Mucosa of rectum (tissue), 2 donors: ENCODE measurements around the gene STAG1.

Experiments
- H3K27ac ChIP-seq, 2 donors: one replicate each; pipeline ENCODE4 v1.7.0; 2013; ENCODE audit warnings: inconsistent platforms in 2 of 2, low read depth in 2 of 2, low read length in 2 of 2
- H3K27me3 ChIP-seq, 2 donors: one replicate each; pipeline ENCODE4 v1.7.0; 2013; ENCODE audit warnings: low read length in 2 of 2; ENCODE audit not compliant: control insufficient read depth in 2 of 2, insufficient read depth in 2 of 2
- H3K36me3 ChIP-seq, 2 donors: one replicate each; pipeline ENCODE4 v1.7.0; 2013; ENCODE audit warnings: low read length in 2 of 2; ENCODE audit not compliant: control insufficient read depth in 2 of 2, insufficient read depth in 2 of 2
- H3K4me1 ChIP-seq, 2 donors: one replicate each; pipeline ENCODE4 v1.7.0; 2013; ENCODE audit warnings: low read length in 2 of 2, mild to moderate bottlenecking in 1 of 2; ENCODE audit not compliant: control insufficient read depth in 2 of 2, insufficient read depth in 2 of 2
- H3K4me3 ChIP-seq, 2 donors: one replicate each; pipeline ENCODE4 v1.7.0; 2013; ENCODE audit warnings: low read length in 2 of 2
- H3K9ac ChIP-seq, 2 donors: one replicate each; pipeline ENCODE4 v1.7.0; 2013; ENCODE audit warnings: low read length in 2 of 2, low read depth in 1 of 2, mild to moderate bottlenecking in 1 of 2
- H3K9me3 ChIP-seq, 2 donors: one replicate each; pipeline ENCODE4 v1.7.0; 2013; ENCODE audit warnings: low read length in 2 of 2; ENCODE audit not compliant: control insufficient read depth in 2 of 2
- donor health status: healthy.
- donor health status: Normal muscosa, but diverticular disease.

The STAG1 gene

DNA sequence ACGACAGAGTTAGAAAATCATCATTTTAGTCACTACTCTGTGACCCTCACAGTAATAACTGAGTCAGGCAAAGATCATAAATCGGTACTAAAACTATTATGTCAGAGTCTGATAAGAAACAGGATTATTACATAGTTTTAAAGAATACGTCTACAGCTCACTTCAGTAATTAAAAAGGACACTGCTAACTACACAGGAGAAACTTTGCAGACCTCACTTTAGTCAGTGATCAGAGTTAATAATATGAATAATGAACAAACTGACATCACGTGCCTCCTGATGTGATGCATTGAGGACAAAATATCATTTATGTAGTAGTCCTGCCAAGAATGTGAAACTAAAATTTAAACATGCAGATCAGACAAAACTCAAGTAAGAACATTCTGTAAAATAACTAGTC is 339.9 kb downstream of the STAG1 start:
- Histone ChIP-seq H3K4me1 (no peaks in the 10 kb centered on the region), H3K27me3 (no peaks in the 10 kb centered on the region), H3K4me3 (no peak overlapping the region), H3K9ac (no peak overlapping the region), H3K9me3 (no peaks in the 10 kb centered on the region), H3K36me3 (peaks cover 0 to 2% of the 10 kb centered on the region in 2 donors), H3K27ac (no peak overlapping the region)

- Histone ChIP-seq H3K27ac (no peak overlapping the region), H3K9me3 (no peaks in the 10 kb centered on the region), H3K9ac (no peak overlapping the region), H3K4me1 (no peaks in the 10 kb centered on the region), H3K4me3 (no peak overlapping the region), H3K36me3 (no peaks in the 10 kb centered on the region), H3K27me3 (no peaks in the 10 kb centered on the region)
Measured at GRCh38 chr3:136409549-136409948, 342.6 kb downstream of the STAG1 start.

DNA sequence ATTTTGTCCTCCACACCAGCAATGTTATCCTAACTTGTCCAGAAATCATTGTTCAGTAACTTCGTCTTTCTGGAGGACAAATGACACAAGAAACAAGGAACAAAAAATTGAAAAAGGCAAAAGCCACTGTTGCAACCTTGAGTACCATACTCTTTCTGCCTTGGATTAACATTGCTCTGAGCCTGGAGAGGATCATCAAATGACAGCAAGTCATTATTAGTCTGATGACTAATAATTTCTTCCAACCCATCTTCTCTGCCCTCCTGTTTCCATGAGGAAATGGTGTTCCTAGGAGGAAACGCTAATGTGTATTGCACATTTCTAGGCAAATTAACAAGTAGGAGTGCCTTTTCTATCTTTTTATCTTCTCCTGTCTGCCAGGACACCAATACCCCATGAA is 348.1 kb downstream of the STAG1 start:
- Histone ChIP-seq H3K4me3 (no peak overlapping the region), H3K4me1 (no peaks in the 10 kb centered on the region), H3K27ac (no peak overlapping the region), H3K9me3 (no peaks in the 10 kb centered on the region), H3K36me3 (no peaks in the 10 kb centered on the region), H3K9ac (no peak overlapping the region), H3K27me3 (no peaks in the 10 kb centered on the region)

GRCh38 chr3:136396916-136397315 is 355.3 kb downstream of the STAG1 start:
- Histone ChIP-seq H3K27ac (no peak overlapping the region), H3K4me3 (no peak overlapping the region)

GRCh38 chr3:136390574-136390973 is 361.6 kb downstream of the STAG1 start:
- H3K4me1 ChIP-seq: no peaks in the 10 kb centered on the region
- H3K9me3 ChIP-seq: no peaks in the 10 kb centered on the region
- no peaks in the 10 kb centered on the region for H3K27me3 ChIP-seq
- H3K9ac ChIP-seq: no peak overlapping the region
- no peaks in the 10 kb centered on the region for H3K36me3 ChIP-seq
- no peak overlapping the region for H3K4me3 ChIP-seq
- no peak overlapping the region for H3K27ac ChIP-seq

More at GRCh38 chr3:136396916-136397315, 355.3 kb downstream of the STAG1 start:
- Histone ChIP-seq H3K36me3 (peaks cover 0 to 4% of the 10 kb centered on the region in 2 donors), H3K9me3 (no peaks in the 10 kb centered on the region), H3K9ac (no peak overlapping the region), H3K27me3 (no peaks in the 10 kb centered on the region), H3K4me1 (no peaks in the 10 kb centered on the region)

DNA sequence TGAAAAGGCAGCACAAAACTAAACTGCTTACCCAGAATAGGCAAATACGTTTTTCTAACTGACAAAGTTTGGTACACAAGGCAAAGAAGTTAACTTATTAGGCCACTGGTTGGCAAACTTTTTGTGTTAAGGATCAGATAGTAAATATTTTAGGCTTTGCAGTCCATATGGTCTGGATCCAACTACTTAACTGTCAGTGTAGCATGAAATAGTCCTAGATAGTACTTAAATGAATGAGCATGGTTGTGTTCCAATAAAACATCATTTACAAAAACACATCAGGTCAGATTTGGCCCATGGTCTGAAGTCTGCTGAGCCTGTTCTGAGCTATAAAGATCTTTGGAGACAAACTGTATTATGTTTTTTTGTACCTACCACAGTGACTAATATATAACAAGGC is 365.1 kb downstream of the STAG1 start:
- Histone ChIP-seq H3K4me3 (no peak overlapping the region), H3K4me1 (no peaks in the 10 kb centered on the region), H3K36me3 (no peaks in the 10 kb centered on the region), H3K9ac (no peak overlapping the region), H3K27ac (no peak overlapping the region), H3K27me3 (no peaks in the 10 kb centered on the region), H3K9me3 (no peaks in the 10 kb centered on the region)

DNA sequence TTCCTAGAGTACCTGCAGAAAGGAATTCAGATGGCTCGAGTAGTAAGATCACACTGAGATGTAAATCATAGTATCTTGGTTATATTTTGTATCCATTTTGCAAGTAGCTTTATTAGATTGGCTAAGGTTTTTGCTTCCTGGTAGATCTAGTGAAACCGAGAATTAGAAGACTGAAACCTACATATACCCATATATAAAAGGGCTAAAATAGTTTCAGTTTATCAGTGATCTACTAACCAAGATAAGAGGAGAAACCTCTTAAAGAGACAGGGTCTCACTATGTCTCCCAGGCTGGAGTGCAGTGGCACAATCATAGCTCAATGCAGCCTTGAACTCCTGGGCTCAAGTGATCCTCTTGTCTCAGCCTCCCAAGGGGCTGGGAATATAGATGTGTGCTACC is 366.7 kb downstream of the STAG1 start:
- Histone ChIP-seq H3K9ac (no peak overlapping the region), H3K9me3 (no peaks in the 10 kb centered on the region), H3K27ac (no peak overlapping the region), H3K27me3 (no peaks in the 10 kb centered on the region), H3K36me3 (no peaks in the 10 kb centered on the region), H3K4me3 (no peak overlapping the region), H3K4me1 (no peaks in the 10 kb centered on the region)

DNA sequence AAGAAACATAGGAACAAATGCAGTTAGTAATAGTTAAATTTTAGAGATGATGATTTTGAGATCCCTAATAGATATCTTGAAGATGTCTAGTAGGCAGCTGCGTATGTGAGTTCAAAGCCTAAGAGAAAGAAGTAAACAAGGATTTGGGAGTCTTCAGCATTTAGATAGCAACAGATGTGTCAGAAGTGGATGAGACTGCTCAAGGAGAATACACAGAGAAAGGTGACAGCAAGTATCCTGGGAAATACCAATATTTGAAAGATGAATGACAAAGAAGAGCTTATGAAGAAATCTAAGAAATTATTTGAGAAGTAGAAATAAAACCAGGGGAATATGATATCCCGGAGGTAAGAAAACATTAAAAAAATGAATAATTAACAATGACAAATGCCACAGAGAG is 371.1 kb downstream of the STAG1 start:
- H3K9me3 ChIP-seq: no peaks in the 10 kb centered on the region
- H3K4me3 ChIP-seq: no peak overlapping the region
- H3K9ac ChIP-seq: no peak overlapping the region
- H3K4me1 ChIP-seq: no peaks in the 10 kb centered on the region
- H3K27ac ChIP-seq: no peak overlapping the region
- no peaks in the 10 kb centered on the region for H3K27me3 ChIP-seq
- peaks cover 0 to 4% of the 10 kb centered on the region in 2 donors for H3K36me3 ChIP-seq

GRCh38 chr3:136380530-136380929 is 371.6 kb downstream of the STAG1 start:
- Histone ChIP-seq H3K4me3 (no peak overlapping the region), H3K27ac (no peak overlapping the region), H3K27me3 (no peaks in the 10 kb centered on the region), H3K9ac (no peak overlapping the region), H3K9me3 (no peaks in the 10 kb centered on the region), H3K4me1 (no peaks in the 10 kb centered on the region), H3K36me3 (peaks cover 0 to 4% of the 10 kb centered on the region in 2 donors)

GRCh38 chr3:136378011-136378410 is 374.2 kb downstream of the STAG1 start:
- Histone ChIP-seq H3K9me3 (no peaks in the 10 kb centered on the region), H3K36me3 (peaks cover 0 to 4% of the 10 kb centered on the region in 2 donors), H3K27me3 (no peaks in the 10 kb centered on the region), H3K4me1 (no peaks in the 10 kb centered on the region), H3K27ac (no peak overlapping the region), H3K9ac (no peak overlapping the region), H3K4me3 (no peak overlapping the region)

- Histone ChIP-seq H3K4me3 (no peak overlapping the region), H3K27me3 (no peaks in the 10 kb centered on the region), H3K9me3 (no peaks in the 10 kb centered on the region), H3K4me1 (no peaks in the 10 kb centered on the region), H3K9ac (no peak overlapping the region), H3K36me3 (peaks cover 0 to 4% of the 10 kb centered on the region in 2 donors), H3K27ac (no peak overlapping the region)
Measured at GRCh38 chr3:136377508-136377907, 374.7 kb downstream of the STAG1 start.
